ENCODE results near the gene CPA1.

CPA1 gene

GRCh38 chr7:130381468-130382312 is 1.4 kb downstream of the CPA1 start:
- no peaks in the 10 kb centered on the region for H3K9me3 ChIP-seq (ENCODE audit: control insufficient read depth, low read length)
- peaks cover 8% of the 10 kb centered on the region for H3K4me1 ChIP-seq (ENCODE audit: control insufficient read depth, insufficient read depth, low read length)
- H3K27me3 ChIP-seq (ENCODE audit: control insufficient read depth, insufficient read depth, low read length), result no peaks in the 10 kb centered on the region
- no peak overlapping the region for H3K9ac ChIP-seq (ENCODE audit: low read length)
- H3K36me3 ChIP-seq (ENCODE audit: control insufficient read depth, insufficient read depth, low read length), result no peaks in the 10 kb centered on the region
- H3K4me3 ChIP-seq (ENCODE audit: low read length), result no peak overlapping the region

GRCh38 chr7:130383187-130383980 is 3.1 kb downstream of the CPA1 start:
- no peaks in the 10 kb centered on the region for H3K9me3 ChIP-seq (ENCODE audit: control insufficient read depth, low read length)
- H3K36me3 ChIP-seq (ENCODE audit: control insufficient read depth, insufficient read depth, low read length), result no peaks in the 10 kb centered on the region
- no peak overlapping the region for H3K4me3 ChIP-seq (ENCODE audit: low read length)
- H3K9ac ChIP-seq (ENCODE audit: low read length), result no peak overlapping the region
- H3K27me3 ChIP-seq (ENCODE audit: control insufficient read depth, insufficient read depth, low read length), result no peaks in the 10 kb centered on the region
- peaks cover 8% of the 10 kb centered on the region for H3K4me1 ChIP-seq (ENCODE audit: control insufficient read depth, insufficient read depth, low read length)

DNA sequence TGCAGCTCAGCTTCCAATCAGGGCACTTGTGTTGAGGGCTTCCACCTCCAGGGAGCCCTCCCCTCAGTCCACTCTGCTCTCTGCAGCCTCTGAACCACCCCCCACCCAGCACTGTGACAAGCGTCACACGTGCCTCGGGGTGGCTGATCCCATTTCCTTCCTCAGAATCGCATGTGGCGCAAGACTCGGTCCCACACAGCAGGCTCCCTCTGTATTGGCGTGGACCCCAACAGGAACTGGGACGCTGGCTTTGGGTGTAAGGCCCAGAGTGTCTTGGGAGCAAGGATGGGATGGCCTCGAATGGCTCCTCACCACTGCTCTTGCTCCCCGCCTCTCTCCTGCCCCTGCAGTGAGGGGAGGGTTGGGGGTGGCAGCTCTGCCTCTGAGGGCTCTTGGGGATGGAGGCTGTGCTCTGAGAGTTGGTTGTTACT is 4.1 kb downstream of the CPA1 start:
- peaks cover 8% of the 10 kb centered on the region for H3K4me1 ChIP-seq (ENCODE audit: control insufficient read depth, insufficient read depth, low read length)
- no peak overlapping the region for H3K9ac ChIP-seq (ENCODE audit: low read length)

DNA sequence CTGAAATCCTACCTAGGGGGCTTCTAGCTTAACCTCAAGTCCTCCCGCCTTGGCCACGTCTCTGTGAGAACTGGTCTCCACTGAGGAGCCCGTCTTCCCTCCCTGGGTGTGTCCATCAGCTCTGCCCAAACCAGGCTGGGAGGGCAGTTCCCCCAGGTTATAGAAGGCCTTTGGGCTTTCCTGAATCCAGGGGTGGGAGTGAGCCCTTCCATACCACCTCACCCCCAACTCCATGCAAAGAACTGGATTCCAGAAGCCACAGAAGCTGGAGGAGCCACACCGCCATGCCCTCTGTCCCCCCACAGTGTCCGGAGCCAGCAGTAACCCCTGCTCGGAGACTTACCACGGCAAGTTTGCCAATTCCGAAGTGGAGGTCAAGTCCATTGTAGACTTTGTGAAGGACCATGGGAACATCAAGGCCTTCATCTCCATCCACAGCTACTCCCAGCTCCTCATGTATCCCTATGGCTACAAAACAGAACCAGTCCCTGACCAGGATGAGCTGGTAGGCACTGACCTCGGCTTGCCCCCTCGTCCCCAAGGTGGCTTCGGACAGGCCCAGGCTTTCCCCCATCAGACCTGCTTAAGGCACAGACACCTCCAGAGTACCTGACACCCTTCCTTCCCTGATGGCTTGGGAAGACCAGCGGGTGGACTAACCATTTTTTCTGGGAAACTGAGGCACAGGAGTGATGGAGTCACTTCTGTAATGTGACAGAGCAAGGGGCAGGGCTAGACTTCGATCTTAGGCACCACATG is 4.7 kb downstream of the CPA1 start:
- Histone ChIP-seq H3K27me3 (ENCODE audit: control insufficient read depth, insufficient read depth, low read length) (no peaks in the 10 kb centered on the region), H3K4me3 (ENCODE audit: low read length) (no peak overlapping the region), H3K36me3 (ENCODE audit: control insufficient read depth, insufficient read depth, low read length) (no peaks in the 10 kb centered on the region), H3K9ac (ENCODE audit: low read length) (no peak overlapping the region), H3K9me3 (ENCODE audit: control insufficient read depth, low read length) (no peaks in the 10 kb centered on the region), H3K4me1 (ENCODE audit: control insufficient read depth, insufficient read depth, low read length) (peaks cover 3% of the 10 kb centered on the region)

More for the DNA sequence above, 4.1 kb downstream of the CPA1 start:
- Histone ChIP-seq H3K27me3 (ENCODE audit: control insufficient read depth, insufficient read depth, low read length) (no peaks in the 10 kb centered on the region), H3K36me3 (ENCODE audit: control insufficient read depth, insufficient read depth, low read length) (no peaks in the 10 kb centered on the region), H3K4me3 (ENCODE audit: low read length) (no peak overlapping the region), H3K9me3 (ENCODE audit: control insufficient read depth, low read length) (no peaks in the 10 kb centered on the region)

GRCh38 chr7:130385600-130386066 is 5.3 kb downstream of the CPA1 start:
- no peaks in the 10 kb centered on the region for H3K27me3 ChIP-seq (ENCODE audit: control insufficient read depth, insufficient read depth, low read length)
- H3K9me3 ChIP-seq (ENCODE audit: control insufficient read depth, low read length), result no peaks in the 10 kb centered on the region
- H3K4me1 ChIP-seq (ENCODE audit: control insufficient read depth, insufficient read depth, low read length), result no peaks in the 10 kb centered on the region
- no peaks in the 10 kb centered on the region for H3K36me3 ChIP-seq (ENCODE audit: control insufficient read depth, insufficient read depth, low read length)
- H3K9ac ChIP-seq (ENCODE audit: low read length), result no peak overlapping the region
- no peak overlapping the region for H3K4me3 ChIP-seq (ENCODE audit: low read length)

GRCh38 chr7:130386876-130387275 is 6.6 kb downstream of the CPA1 start:
- Histone ChIP-seq H3K9me3 (ENCODE audit: control insufficient read depth, low read length) (no peaks in the 10 kb centered on the region), H3K4me1 (ENCODE audit: control insufficient read depth, insufficient read depth, low read length) (no peaks in the 10 kb centered on the region), H3K27me3 (ENCODE audit: control insufficient read depth, insufficient read depth, low read length) (no peaks in the 10 kb centered on the region), H3K9ac (ENCODE audit: low read length) (no peak overlapping the region), H3K36me3 (ENCODE audit: control insufficient read depth, insufficient read depth, low read length) (no peaks in the 10 kb centered on the region), H3K4me3 (ENCODE audit: low read length) (no peak overlapping the region)

DNA sequence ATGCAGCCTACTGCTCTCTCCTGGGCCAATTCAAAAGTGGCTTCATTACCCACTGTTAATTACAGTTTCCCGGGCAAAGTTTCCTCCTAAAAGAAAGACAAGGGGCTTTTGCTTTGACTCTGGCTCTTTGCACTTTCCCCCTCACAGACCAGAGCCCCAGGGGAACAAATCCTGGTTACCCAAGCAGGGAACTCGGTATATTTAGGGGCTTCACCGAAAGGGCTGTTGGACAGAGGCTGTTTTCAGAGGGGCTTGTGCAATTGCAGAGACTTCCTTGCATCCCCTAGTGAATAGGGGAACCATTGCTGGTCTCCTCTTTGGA is 7.0 kb downstream of the CPA1 start:
- H3K9ac ChIP-seq (ENCODE audit: low read length), result no peak overlapping the region
- no peak overlapping the region for H3K4me3 ChIP-seq (ENCODE audit: low read length)
- H3K36me3 ChIP-seq (ENCODE audit: control insufficient read depth, insufficient read depth, low read length), result no peaks in the 10 kb centered on the region
- H3K27me3 ChIP-seq (ENCODE audit: control insufficient read depth, insufficient read depth, low read length), result no peaks in the 10 kb centered on the region
- no peaks in the 10 kb centered on the region for H3K4me1 ChIP-seq (ENCODE audit: control insufficient read depth, insufficient read depth, low read length)
- H3K9me3 ChIP-seq (ENCODE audit: control insufficient read depth, low read length), result no peaks in the 10 kb centered on the region

DNA sequence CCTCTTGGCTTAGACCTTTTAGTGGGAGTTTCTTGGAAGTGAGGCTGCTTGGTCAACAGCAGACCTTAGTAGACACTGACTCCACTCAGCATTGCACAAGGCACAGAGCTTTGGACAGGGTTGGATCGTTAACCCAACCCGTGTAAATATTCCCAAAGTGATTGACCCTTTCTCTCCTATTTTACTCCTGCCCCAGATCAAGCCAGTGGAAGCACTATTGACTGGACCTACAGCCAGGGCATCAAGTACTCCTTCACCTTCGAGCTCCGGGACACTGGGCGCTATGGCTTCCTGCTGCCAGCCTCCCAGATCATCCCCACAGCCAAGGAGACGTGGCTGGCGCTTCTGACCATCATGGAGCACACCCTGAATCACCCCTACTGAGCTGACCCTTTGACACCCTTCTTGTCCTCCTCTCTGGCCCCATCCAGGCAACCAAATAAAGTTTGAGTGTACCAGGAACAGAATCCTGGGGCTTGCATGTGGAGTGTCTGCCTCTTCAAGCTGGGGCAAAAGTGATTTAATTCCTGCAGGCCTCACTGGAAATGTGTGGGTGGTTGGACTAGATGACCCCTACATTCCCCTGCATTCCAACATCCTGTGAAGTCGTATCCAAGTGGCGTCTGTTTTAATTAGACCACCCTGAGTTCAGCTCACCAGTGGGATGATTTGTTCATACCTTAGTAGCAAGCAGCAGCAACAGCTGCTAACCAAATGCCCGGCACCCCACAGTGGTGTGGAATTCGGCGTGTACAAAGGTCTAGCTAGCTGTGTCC is 7.5 kb downstream of the CPA1 start:
- Histone ChIP-seq H3K9me3 (ENCODE audit: control insufficient read depth, low read length) (no peaks in the 10 kb centered on the region), H3K9ac (ENCODE audit: low read length) (no peak overlapping the region), H3K4me1 (ENCODE audit: control insufficient read depth, insufficient read depth, low read length) (no peaks in the 10 kb centered on the region), H3K27me3 (ENCODE audit: control insufficient read depth, insufficient read depth, low read length) (no peaks in the 10 kb centered on the region), H3K4me3 (ENCODE audit: low read length) (no peak overlapping the region), H3K36me3 (ENCODE audit: control insufficient read depth, insufficient read depth, low read length) (no peaks in the 10 kb centered on the region)

DNA sequence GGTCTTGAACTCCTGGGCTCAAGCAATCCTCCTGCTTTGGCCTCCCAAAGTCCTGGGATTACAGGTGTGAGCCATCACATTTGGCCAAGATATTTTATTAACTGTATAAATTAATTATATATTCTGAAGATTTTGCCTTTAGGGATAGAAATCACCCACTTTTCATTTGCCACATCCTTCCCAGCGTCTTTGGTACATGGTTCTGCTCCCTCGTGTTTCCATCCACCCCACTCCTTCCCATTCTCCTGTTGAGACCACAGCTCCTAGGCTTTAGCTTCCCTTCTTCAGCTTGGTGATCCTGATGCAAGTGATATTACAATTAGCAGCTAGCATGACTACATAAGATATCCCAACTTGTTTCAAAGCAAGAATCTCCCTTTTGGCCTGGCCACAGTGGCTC is 8.4 kb downstream of the CPA1 start:
- H3K9ac ChIP-seq (ENCODE audit: low read length), result no peak overlapping the region
- no peaks in the 10 kb centered on the region for H3K36me3 ChIP-seq (ENCODE audit: control insufficient read depth, insufficient read depth, low read length)
- H3K9me3 ChIP-seq (ENCODE audit: control insufficient read depth, low read length), result no peaks in the 10 kb centered on the region
- no peaks in the 10 kb centered on the region for H3K27me3 ChIP-seq (ENCODE audit: control insufficient read depth, insufficient read depth, low read length)
- H3K4me3 ChIP-seq (ENCODE audit: low read length), result no peak overlapping the region
- no peaks in the 10 kb centered on the region for H3K4me1 ChIP-seq (ENCODE audit: control insufficient read depth, insufficient read depth, low read length)

- H3K4me1 ChIP-seq (ENCODE audit: control insufficient read depth, insufficient read depth, low read length), result no peaks in the 10 kb centered on the region
- H3K4me3 ChIP-seq (ENCODE audit: low read length), result no peak overlapping the region
- H3K9ac ChIP-seq (ENCODE audit: low read length), result no peak overlapping the region
- H3K36me3 ChIP-seq (ENCODE audit: control insufficient read depth, insufficient read depth, low read length), result no peaks in the 10 kb centered on the region
- no peaks in the 10 kb centered on the region for H3K27me3 ChIP-seq (ENCODE audit: control insufficient read depth, insufficient read depth, low read length)
- H3K9me3 ChIP-seq (ENCODE audit: control insufficient read depth, low read length), result no peaks in the 10 kb centered on the region
Measured at GRCh38 chr7:130390486-130390885, 10.2 kb downstream of the CPA1 start.

DNA sequence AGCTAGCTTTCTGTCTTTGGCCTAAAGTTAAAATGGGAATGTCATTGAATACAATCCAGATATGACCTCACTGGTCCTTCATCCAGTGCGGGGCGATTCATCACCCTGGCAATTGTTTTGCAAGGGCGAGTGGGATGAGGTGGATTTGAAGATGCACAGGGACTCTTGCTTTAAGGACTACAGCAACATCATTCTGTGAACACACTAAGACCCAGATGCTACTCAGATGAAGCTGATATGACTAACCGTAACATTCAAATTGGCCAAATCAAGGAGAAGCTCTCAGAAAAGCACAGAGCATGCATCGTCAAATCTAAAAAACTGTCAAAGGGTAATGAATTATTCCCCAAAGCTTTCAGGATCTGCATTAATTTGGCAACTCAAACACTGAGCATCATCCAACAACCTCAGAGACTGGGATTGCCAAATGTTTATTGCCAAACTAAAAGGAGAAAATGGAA is 12.8 kb downstream of the CPA1 start:
- Histone ChIP-seq H3K36me3 (ENCODE audit: control insufficient read depth, insufficient read depth, low read length) (no peaks in the 10 kb centered on the region), H3K9me3 (ENCODE audit: control insufficient read depth, low read length) (no peaks in the 10 kb centered on the region), H3K4me1 (ENCODE audit: control insufficient read depth, insufficient read depth, low read length) (no peaks in the 10 kb centered on the region), H3K27me3 (ENCODE audit: control insufficient read depth, insufficient read depth, low read length) (no peaks in the 10 kb centered on the region), H3K4me3 (ENCODE audit: low read length) (no peak overlapping the region), H3K9ac (ENCODE audit: low read length) (no peak overlapping the region)

Measured in mucosa of stomach (tissue), 1 donor.